Activated T-helper 1 cell treated with Interleukin-2 at 50 U/mL for 16 hours (primary cell): ENCODE results near the gene FGF3.

Source experiments
- DNase-seq: peaks from one replicate; pipeline ENCODE4 v3.0.0-alpha.2; 2020; ENCODE audit warnings: low read depth

Gene FGF3

GRCh38 chr11:69803022-69803421 lies 16.2 kb downstream of the FGF3 start:
- DNase-seq, result no peak

GRCh38 chr11:69802590-69802989 lies 16.6 kb downstream of the FGF3 start:
- no peak for DNase-seq

- no peak for DNase-seq
Observed at GRCh38 chr11:69801513-69802335, 17.5 kb downstream of the FGF3 start.

GRCh38 chr11:69800278-69800677 lies 18.9 kb downstream of the FGF3 start:
- no peak for DNase-seq

- DNase-seq, result no peak
Observed at GRCh38 chr11:69799582-69799981, 19.6 kb downstream of the FGF3 start.

GRCh38 chr11:69799097-69799496 lies 20.1 kb downstream of the FGF3 start:
- DNase-seq, result no peak

- no peak for DNase-seq
Observed at GRCh38 chr11:69797737-69798528, 21.3 kb downstream of the FGF3 start.

GRCh38 chr11:69797156-69797555 lies 22.1 kb downstream of the FGF3 start:
- no peak for DNase-seq

GRCh38 chr11:69796063-69796462 lies 23.2 kb downstream of the FGF3 start:
- no peak for DNase-seq

GRCh38 chr11:69791276-69792180 lies 27.7 kb downstream of the FGF3 start:
- DNase-seq, result no peak

- no peak for DNase-seq
Observed at GRCh38 chr11:69788956-69789355, 30.3 kb downstream of the FGF3 start.

GRCh38 chr11:69787906-69788305 lies 31.3 kb downstream of the FGF3 start:
- DNase-seq, result no peak

- no peak for DNase-seq
Observed at GRCh38 chr11:69787457-69787856, 31.8 kb downstream of the FGF3 start.

GRCh38 chr11:69781241-69781640 lies 38.0 kb downstream of the FGF3 start:
- no peak for DNase-seq

GRCh38 chr11:69778373-69778772 lies 40.8 kb downstream of the FGF3 start:
- DNase-seq, result no peak

GRCh38 chr11:69775163-69775755 lies 44.0 kb downstream of the FGF3 start, which contains the start of gene FGF4:
FGF4 (minus strand) TSS chr11:69775341; CDS start chr11:69775084, 257 bp downstream.
- DNase-seq, result no peak

GRCh38 chr11:69774354-69775162 lies 44.7 kb downstream of the FGF3 start:
- DNase-seq, result no peak

- DNase-seq, result no peak
Observed at GRCh38 chr11:69773626-69774353, 45.4 kb downstream of the FGF3 start.

- DNase-seq, result no peak
Observed at GRCh38 chr11:69771466-69771865, 47.8 kb downstream of the FGF3 start.

GRCh38 chr11:69770540-69770939 lies 48.7 kb downstream of the FGF3 start:
- DNase-seq, result no peak
